T-cell (primary cell): ENCODE measurements around the gene TSPAN9. TPM values are rescaled to one million over a fixed set of nuclear protein-coding genes. Genes with fewer than 3 reads are reported as not detected.

Source experiments
- ATAC-seq, 4 experiments: fragments of 200-7000 bp in 3 of 4; fragments of 150-1000 bp in 1 of 4; cut with Tn5 transposase; replicated peaks in 1 of 4; 1 replicate in 3 of 4; 2 replicates in 1 of 4; pipeline ENCODE4 v1.10.0; 2021; ENCODE audit warnings: moderate library complexity in 3 of 4, mild to moderate bottlenecking in 2 of 4, moderate number of reproducible peaks in 1 of 4
- CTCF ChIA-PET, 2 donors: fragments of 300-600 bp; sonication (Branson Sonifier 250); formaldehyde crosslinking; loops; one replicate each; lab custom pipeline; 2022; ENCODE audit warnings: antibody characterized with exemption in 2 of 2; lab: Charles Lee
- POLR2A ChIA-PET, 2 donors: fragments of 300-600 bp; sonication (Branson Sonifier 250); formaldehyde crosslinking; loops; one replicate each; lab custom pipeline; 2022; ENCODE audit warnings: antibody characterized with exemption in 2 of 2; lab: Charles Lee
- DNase-seq, 35 experiments: peaks; one replicate each; pipeline versions ENCODE4 v3.0.0 to v3.0.0-alpha.2; 2013 to 2023
- H3K27ac ChIP-seq: one replicate; pipeline ENCODE4 v1.5.1; 2013; ENCODE audit warnings: low read length
- H3K27me3 ChIP-seq, 2 experiments: replicated peaks in 1 of 2; 1 replicate in 1 of 2; 2 replicates in 1 of 2; pipeline versions ENCODE4 v1.6.1 to v1.7.0; 2013; ENCODE audit warnings: low read length in 1 of 2, mixed read lengths in 1 of 2; ENCODE audit not compliant: control insufficient read depth in 2 of 2, insufficient read depth in 2 of 2; ENCODE audit errors: extremely low read depth in 1 of 2
- H3K36me3 ChIP-seq, 2 donors: 1 replicate in 1 of 2; 2 replicates in 1 of 2; pipeline versions ENCODE4 v1.6.1 to v1.7.0; 2013; ENCODE audit warnings: low read length in 1 of 2; ENCODE audit not compliant: control insufficient read depth in 2 of 2, insufficient read depth in 1 of 2; ENCODE audit errors: extremely low read depth in 1 of 2
- H3K4me1 ChIP-seq, 2 experiments: 1 replicate in 1 of 2; 2 replicates in 1 of 2; pipeline versions ENCODE4 v1.6.1 to v1.7.0; 2013; ENCODE audit warnings: low read length in 2 of 2, mixed read lengths in 1 of 2; ENCODE audit not compliant: insufficient read depth in 2 of 2, control insufficient read depth in 1 of 2; ENCODE audit errors: extremely low read depth in 1 of 2
- H3K4me3 ChIP-seq, 2 donors: 1 replicate in 1 of 2; 2 replicates in 1 of 2; pipeline versions ENCODE4 v1.5.1 to v1.7.0; 2013; ENCODE audit warnings: mild to moderate bottlenecking in 2 of 2, low read length in 1 of 2, moderate library complexity in 1 of 2; ENCODE audit not compliant: control insufficient read depth in 1 of 2; ENCODE audit errors: extremely low read depth in 1 of 2
- H3K9me3 ChIP-seq: 2 replicates; pipeline ENCODE4 v1.7.0; 2013
- H3K27ac Mint-ChIP-seq, 2 donors: one replicate each; pipeline ENCODE4 v1.8.0; 2020 to 2021; ENCODE audit warnings: mild to moderate bottlenecking in 2 of 2, mixed read lengths in 2 of 2
- H3K27me3 Mint-ChIP-seq, 2 donors: one replicate each; pipeline ENCODE4 v1.8.0; 2021 to 2022; ENCODE audit warnings: mixed read lengths in 2 of 2
- H3K36me3 Mint-ChIP-seq: one replicate; pipeline ENCODE4 v1.8.0; 2021; ENCODE audit warnings: mixed read lengths
- H3K4me1 Mint-ChIP-seq, 3 donors: one replicate each; pipeline ENCODE4 v1.8.0; 2020 to 2022; ENCODE audit warnings: mixed read lengths in 3 of 3, mild to moderate bottlenecking in 1 of 3
- H3K4me3 Mint-ChIP-seq, 3 donors: one replicate each; pipeline ENCODE4 v1.8.0; 2020 to 2022; ENCODE audit warnings: mild to moderate bottlenecking in 3 of 3, mixed read lengths in 3 of 3, moderate library complexity in 3 of 3
- H3K9me3 Mint-ChIP-seq, 3 donors: one replicate each; pipeline ENCODE4 v1.8.0; 2020 to 2022; ENCODE audit warnings: mixed read lengths in 3 of 3
- WGBS: methylation state at CpG from one replicate; pipeline ENCODE4 v1.1.5; 2013; ENCODE audit warnings: missing lambda C conversion rate; ENCODE audit not compliant: insufficient coverage; 5-methylcytosine and 5-hydroxymethylcytosine counted together
- total RNA-seq, 35 experiments: library from RNA in 6 of 35; stranded (reverse) in 6 of 35; fragments of 120-200 nt in 1 of 35; gene quantifications; one replicate each; pipeline versions ENCODE4 v1.2.1 to v1.2.4 and lab custom pipeline; 2013 to 2026

TSPAN9 gene
- total RNA-seq, 5 donors from 2014 or later (not counting 1 experiment from before 2014, with no cell fraction given) = 0.56 to 1.1 (median 0.70) TPM

DNA sequence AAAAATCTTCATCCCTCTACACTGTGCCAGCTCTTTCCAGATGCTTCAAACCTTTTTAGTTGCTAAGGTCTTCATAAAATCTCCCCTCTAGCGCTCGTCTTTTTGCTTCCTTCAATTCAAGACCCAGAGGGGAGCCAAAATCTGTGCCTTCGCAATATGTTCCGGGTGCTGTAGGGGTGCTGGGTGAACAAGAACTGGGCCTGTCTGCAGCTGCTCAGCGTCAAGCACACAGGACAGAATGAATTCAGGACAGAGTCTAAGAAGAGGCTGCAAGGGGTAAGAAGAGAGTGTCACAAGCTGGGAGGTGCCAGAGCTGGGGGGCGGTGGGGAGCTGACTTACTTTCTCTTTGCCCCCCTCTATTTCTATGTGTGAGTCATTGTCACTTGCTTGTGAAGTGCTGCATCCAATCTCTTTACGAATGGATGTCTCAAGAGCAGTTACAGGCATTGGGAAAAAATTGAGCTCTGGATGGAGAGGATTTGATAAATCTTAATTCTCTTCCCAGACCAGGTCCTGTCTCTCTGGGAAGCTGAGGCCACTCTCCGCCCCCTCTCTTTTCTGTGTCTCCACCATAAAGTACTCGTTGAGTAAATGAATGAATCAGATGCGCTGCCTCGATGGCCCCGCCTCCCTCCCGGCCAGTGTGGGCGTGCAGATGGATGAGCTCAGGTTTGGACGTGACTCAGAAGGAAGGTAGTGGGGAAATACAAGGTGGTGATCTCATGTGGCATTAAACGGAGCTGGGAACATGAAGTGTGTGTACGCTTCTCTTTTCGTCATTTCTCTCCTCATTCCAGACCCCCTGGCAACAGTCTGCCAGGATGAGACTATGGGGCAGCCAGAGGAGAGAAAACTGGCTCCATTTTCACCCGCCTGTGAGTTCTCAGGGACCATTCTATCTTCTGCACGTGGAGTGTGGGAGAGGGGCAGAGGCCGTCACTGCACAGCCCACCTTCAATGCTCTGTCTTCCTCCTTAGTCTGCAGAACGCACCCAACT is 91.3 kb downstream of the TSPAN9 start:
- H3K9me3 Mint-ChIP-seq = no peaks in the 10 kb centered on the region
- DNase-seq (no peak), ATAC-seq (no peak)
- WGBS = 74% methylated on average over 8 of the region's 22 CpGs
- no peak overlapping the region for H3K27ac ChIP-seq
- H3K9me3 ChIP-seq = no peaks in the 10 kb centered on the region
- peaks cover 4 to 11% of the 10 kb centered on the region in 2 donors for H3K27me3 Mint-ChIP-seq
- ChIA-PET POLR2A (no interaction called here), CTCF (interaction anchor here in 1 of 2 donors (0.7 kb wide), 1 partner anchor 33 kb away, joined by 3 read pairs; no protein-coding TSS in a partner anchor)
- H3K36me3 Mint-ChIP-seq = no peaks in the 10 kb centered on the region
- peaks cover 2 to 19% of the 10 kb centered on the region in 2 experiments for H3K27me3 ChIP-seq
- H3K36me3 ChIP-seq = no peaks in the 10 kb centered on the region
- H3K4me1 ChIP-seq = no peaks in the 10 kb centered on the region
- peaks cover 0 to 8% (median 1%) of the 10 kb centered on the region in 3 donors for H3K4me1 Mint-ChIP-seq
- H3K4me3 ChIP-seq = no peak overlapping the region
- no peak overlapping the region for H3K27ac Mint-ChIP-seq
- H3K4me3 Mint-ChIP-seq = no peak overlapping the region

DNA sequence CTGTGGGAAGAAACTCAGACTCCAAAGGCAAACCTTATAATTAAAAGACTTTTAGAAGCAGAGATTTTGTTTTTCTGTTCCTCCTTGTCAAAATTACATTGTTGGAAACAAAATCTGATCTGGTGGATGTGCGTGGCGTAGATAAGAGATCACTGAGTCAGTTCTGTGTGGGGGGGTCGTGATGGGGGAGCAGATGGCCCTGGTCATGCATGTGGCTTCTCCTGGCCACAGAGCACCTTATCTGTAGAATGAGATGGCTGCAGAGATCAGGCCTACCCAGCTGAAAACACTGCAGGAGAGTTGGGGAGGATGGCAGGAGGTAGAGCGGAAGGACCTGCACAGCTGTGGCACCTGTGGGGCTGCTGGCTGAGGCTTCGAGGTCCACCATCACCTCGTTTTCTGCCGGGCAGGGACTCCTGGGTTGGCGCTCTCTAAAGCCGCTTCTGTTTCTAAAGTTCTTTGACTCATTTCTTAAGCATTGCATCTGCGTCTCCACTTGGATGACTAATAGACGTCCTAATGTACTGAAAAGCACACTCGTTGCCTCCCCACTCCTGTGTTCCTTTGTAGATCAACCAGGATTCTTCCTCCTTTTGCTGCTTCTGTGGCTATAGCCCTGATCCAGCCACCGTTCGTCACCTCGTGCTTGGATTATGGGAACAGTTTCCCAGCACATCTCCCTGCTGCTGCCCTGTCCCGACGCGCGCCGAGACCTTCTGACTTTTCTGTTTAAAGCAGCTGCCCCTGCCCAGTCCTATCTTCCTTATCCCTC is 93.4 kb downstream of the TSPAN9 start:
- H3K27me3 Mint-ChIP-seq = peaks cover 8 to 11% of the 10 kb centered on the region in 2 donors
- ChIA-PET CTCF (no interaction called here), POLR2A (no interaction called here)
- WGBS = 64% methylated on average over 15 of the region's 20 CpGs
- no peaks in the 10 kb centered on the region for H3K36me3 Mint-ChIP-seq
- Histone ChIP-seq H3K4me3 (no peak overlapping the region), H3K27ac (no peak overlapping the region), H3K27me3 (peaks cover 2 to 15% of the 10 kb centered on the region in 2 experiments), H3K36me3 (no peaks in the 10 kb centered on the region), H3K4me1 (no peaks in the 10 kb centered on the region), H3K9me3 (no peaks in the 10 kb centered on the region)
- ATAC-seq = no peak
- H3K4me1 Mint-ChIP-seq = peaks cover 0 to 8% (median 1%) of the 10 kb centered on the region in 3 donors
- no peak for DNase-seq
- no peak overlapping the region for H3K27ac Mint-ChIP-seq
- no peak overlapping the region for H3K4me3 Mint-ChIP-seq
- no peaks in the 10 kb centered on the region for H3K9me3 Mint-ChIP-seq

DNA sequence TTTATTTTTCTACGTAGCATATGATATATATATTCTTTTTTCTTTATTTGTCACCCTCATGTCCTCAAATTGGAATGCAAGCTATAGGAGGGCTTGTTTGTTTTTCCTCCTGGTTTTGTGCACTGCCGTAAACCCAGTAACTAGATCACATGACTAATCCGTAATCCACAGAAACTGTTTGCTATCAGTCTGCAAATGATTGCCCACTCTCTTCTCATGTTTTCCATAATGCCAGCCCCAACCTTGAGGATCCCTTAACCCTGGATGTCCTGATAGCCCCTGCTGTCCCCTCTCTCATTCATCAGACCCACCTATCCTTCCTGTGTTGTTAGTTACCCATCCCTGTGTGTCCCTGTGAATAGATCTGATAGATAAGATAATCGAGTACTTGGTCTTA is 94.0 kb downstream of the TSPAN9 start:
- Histone ChIP-seq H3K27ac (no peak overlapping the region), H3K27me3 (peaks cover 2 to 15% of the 10 kb centered on the region in 2 experiments), H3K4me1 (no peaks in the 10 kb centered on the region), H3K9me3 (no peaks in the 10 kb centered on the region), H3K36me3 (no peaks in the 10 kb centered on the region), H3K4me3 (no peak overlapping the region)
- Mint-ChIP-seq H3K9me3 (no peaks in the 10 kb centered on the region), H3K4me1 (peaks cover 0 to 8% (median 1%) of the 10 kb centered on the region in 3 donors), H3K4me3 (no peak overlapping the region), H3K27me3 (peaks cover 8 to 11% of the 10 kb centered on the region in 2 donors), H3K36me3 (no peaks in the 10 kb centered on the region), H3K27ac (no peak overlapping the region)
- ATAC-seq = no peak
- ChIA-PET CTCF (no interaction called here), POLR2A (no interaction called here)
- no CpG with 5 or more reads among the region's 4 CpGs for WGBS
- DNase-seq = no peak

DNA sequence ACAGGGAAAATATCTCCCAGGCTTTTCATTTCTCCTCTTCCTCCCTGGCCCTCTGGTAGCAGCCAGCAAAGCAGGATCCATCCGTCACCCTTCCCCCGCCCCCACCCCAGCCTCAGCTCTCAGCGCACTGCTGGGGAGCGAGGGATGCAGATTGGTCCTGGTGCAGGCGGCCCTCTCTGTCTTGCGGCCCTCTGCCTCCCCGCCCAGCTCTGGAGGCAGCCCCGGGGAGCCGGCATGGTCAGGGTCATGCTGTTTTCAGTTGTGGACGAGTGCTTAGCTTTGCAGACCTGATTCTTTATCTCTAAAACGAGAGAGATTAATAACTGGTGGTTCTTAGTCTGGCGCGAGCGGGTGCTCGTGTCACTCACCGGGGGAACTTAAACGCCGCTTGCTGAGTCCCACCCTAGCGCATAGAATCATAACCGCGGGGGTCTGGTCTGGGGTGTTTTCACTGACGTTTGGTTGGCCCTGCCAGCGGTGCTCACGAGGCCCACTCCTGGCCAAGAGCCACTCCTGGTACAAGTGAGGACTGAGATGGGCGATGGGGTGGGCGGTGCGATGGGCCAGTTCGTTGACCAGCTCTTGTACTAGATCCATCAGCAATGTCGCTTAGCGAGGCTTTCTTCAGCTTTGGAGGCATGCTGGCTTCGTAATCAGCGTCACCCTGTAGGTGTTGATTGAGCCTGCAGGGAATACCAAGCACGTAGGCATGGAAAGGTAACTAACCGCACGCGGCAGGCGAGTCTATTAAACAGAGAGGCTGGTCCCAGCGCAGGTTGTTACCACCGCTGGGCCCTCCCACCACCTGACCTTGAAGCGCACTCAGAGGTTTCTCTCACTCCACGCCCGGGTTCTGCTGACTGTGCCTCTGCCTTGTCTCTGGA is 95.2 kb downstream of the TSPAN9 start:
- H3K27me3 ChIP-seq = peaks cover 2 to 14% of the 10 kb centered on the region in 2 experiments
- Mint-ChIP-seq H3K36me3 (no peaks in the 10 kb centered on the region), H3K27me3 (peaks cover 8 to 11% of the 10 kb centered on the region in 2 donors), H3K27ac (no peak overlapping the region), H3K4me1 (peaks cover 0 to 8% (median 1%) of the 10 kb centered on the region in 3 donors), H3K4me3 (no peak overlapping the region), H3K9me3 (no peaks in the 10 kb centered on the region)
- H3K4me3 ChIP-seq = no peak overlapping the region
- DNase-seq (no peak), ATAC-seq (no peak)
- 90% methylated on average over 31 of the region's 42 CpGs for WGBS
- ChIA-PET CTCF (interaction anchor here in 1 of 2 donors (0.5 kb wide), 1 partner anchor 782 kb away, joined by 3 read pairs; no protein-coding TSS in a partner anchor), POLR2A (no interaction called here)
- no peaks in the 10 kb centered on the region for H3K36me3 ChIP-seq
- no peaks in the 10 kb centered on the region for H3K4me1 ChIP-seq
- H3K27ac ChIP-seq = no peak overlapping the region
- H3K9me3 ChIP-seq = no peaks in the 10 kb centered on the region

DNA sequence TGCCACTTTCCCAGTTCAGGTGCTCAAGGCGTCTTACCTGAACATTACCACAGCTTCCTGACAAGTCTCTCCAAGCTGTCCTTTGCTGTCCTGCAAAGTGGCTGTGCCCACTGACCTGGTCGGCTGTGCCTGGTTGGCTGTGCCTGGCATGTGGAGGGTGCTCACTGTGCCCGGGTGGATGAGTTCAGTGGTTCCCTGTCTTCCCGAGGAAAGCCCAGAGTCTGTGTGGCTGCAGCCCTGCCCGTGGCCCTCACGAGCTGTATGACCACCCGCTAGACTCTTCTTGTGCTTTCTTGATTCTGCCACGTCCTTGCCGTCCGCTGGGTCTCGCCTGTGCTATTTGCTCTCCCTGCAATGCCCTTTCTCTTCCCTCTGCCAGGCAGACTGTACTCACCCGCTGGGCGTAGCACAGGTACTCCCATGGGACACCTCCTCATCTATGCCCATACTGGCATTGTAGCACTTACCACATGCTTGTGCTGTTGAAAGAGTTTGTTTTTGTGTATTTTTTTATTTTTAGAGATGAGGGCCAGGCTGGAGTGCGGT is 95.9 kb downstream of the TSPAN9 start:
- no peak for ATAC-seq
- H3K27ac Mint-ChIP-seq = no peak overlapping the region
- no peaks in the 10 kb centered on the region for H3K4me1 ChIP-seq
- H3K36me3 ChIP-seq = no peaks in the 10 kb centered on the region
- H3K4me3 Mint-ChIP-seq = no peak overlapping the region
- no peaks in the 10 kb centered on the region for H3K36me3 Mint-ChIP-seq
- CTCF ChIA-PET = interaction anchor here in 1 of 2 donors (0.5 kb wide), 1 partner anchor 782 kb away, joined by 3 read pairs; no protein-coding TSS in a partner anchor
- POLR2A ChIA-PET = no interaction called here
- DNase-seq = no peak
- no peak overlapping the region for H3K27ac ChIP-seq
- no peaks in the 10 kb centered on the region for H3K9me3 Mint-ChIP-seq
- WGBS = 87% methylated on average over 9 of the region's 14 CpGs
- peaks cover 0 to 8% (median 1%) of the 10 kb centered on the region in 3 donors for H3K4me1 Mint-ChIP-seq
- H3K27me3 Mint-ChIP-seq = peaks cover 12 to 13% of the 10 kb centered on the region in 2 donors
- H3K9me3 ChIP-seq = no peaks in the 10 kb centered on the region
- peaks cover 2 to 12% of the 10 kb centered on the region in 2 experiments for H3K27me3 ChIP-seq
- no peak overlapping the region for H3K4me3 ChIP-seq
